ENCODE data around the gene KAZN. TPM values are rescaled to one million over a fixed set of nuclear protein-coding genes. Genes with fewer than 3 reads are reported as not detected.
A peak's percentile ranks its signal among the peaks of the same experiment; 100 is the strongest.
"Not testable (repeated sequence)": the region's sequence is repeated elsewhere in the genome, so short reads cannot be mapped to it uniquely, and the experiment has no call there.

The KAZN gene
- total RNA-seq, 1 donor from 2014 or later: 1.1 TPM

- Mint-ChIP-seq H3K27ac (no peak overlapping the region), H3K9me3 (no peaks in the 10 kb centered on the region), H3K4me1 (peaks cover 2% of the 10 kb centered on the region), H3K27me3 (no peaks in the 10 kb centered on the region), H3K36me3 (ENCODE audit: low read depth) (no peaks in the 10 kb centered on the region), H3K4me3 (no peak overlapping the region)
- no peak for DNase-seq
- intact Hi-C loops (cut with micrococcal nuclease): no loop called here
Measured at GRCh38 chr1:15034656-15035055, 436.2 kb downstream of the KAZN start.

- Mint-ChIP-seq H3K9me3 (no peaks in the 10 kb centered on the region), H3K36me3 (ENCODE audit: low read depth) (no peaks in the 10 kb centered on the region), H3K4me3 (no peak overlapping the region), H3K4me1 (peaks cover 2% of the 10 kb centered on the region), H3K27me3 (no peaks in the 10 kb centered on the region), H3K27ac (no peak overlapping the region)
- intact Hi-C loops (cut with micrococcal nuclease): no loop called here
- no peak for DNase-seq
Measured at GRCh38 chr1:15035236-15035635, 436.8 kb downstream of the KAZN start.

DNA sequence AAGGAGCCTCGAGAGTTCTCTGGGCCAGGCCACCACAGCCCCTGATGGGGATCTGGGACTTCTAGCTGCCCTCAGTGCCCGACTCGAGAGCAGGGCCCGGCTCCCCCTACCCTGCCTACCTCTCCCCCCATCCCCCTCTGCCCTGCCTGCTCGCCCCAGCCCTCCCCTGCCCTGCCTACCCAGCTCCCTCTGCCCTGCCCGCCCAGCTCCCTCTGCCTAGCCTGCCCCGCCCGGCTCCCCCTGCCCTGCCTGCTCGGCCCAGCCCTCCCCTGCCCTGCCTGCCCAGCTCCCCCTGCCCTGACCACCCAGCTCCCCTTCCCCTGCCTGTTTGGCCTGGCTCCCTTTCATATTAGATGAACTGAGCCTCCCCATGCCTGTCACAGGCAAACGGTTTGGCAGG lies 437.6 kb downstream of the KAZN start:
- H3K4me3 Mint-ChIP-seq: no peak overlapping the region
- intact Hi-C loops (cut with micrococcal nuclease): no loop called here
- DNase-seq: no peak
- peaks cover 2% of the 10 kb centered on the region for H3K4me1 Mint-ChIP-seq
- no peaks in the 10 kb centered on the region for H3K9me3 Mint-ChIP-seq
- H3K27ac Mint-ChIP-seq: no peak overlapping the region
- H3K27me3 Mint-ChIP-seq: no peaks in the 10 kb centered on the region
- no peaks in the 10 kb centered on the region for H3K36me3 Mint-ChIP-seq (ENCODE audit: low read depth)

GRCh38 chr1:15038232-15039016 lies 439.9 kb downstream of the KAZN start:
- intact Hi-C loops (cut with micrococcal nuclease): no loop called here
- peak; percentile 69 for DNase-seq
- H3K4me1 Mint-ChIP-seq: peaks cover 2% of the 10 kb centered on the region
- H3K4me3 Mint-ChIP-seq: no peak overlapping the region
- H3K27me3 Mint-ChIP-seq: no peaks in the 10 kb centered on the region
- H3K27ac Mint-ChIP-seq: no peak overlapping the region
- H3K36me3 Mint-ChIP-seq (ENCODE audit: low read depth): no peaks in the 10 kb centered on the region
- H3K9me3 Mint-ChIP-seq: no peaks in the 10 kb centered on the region

DNA sequence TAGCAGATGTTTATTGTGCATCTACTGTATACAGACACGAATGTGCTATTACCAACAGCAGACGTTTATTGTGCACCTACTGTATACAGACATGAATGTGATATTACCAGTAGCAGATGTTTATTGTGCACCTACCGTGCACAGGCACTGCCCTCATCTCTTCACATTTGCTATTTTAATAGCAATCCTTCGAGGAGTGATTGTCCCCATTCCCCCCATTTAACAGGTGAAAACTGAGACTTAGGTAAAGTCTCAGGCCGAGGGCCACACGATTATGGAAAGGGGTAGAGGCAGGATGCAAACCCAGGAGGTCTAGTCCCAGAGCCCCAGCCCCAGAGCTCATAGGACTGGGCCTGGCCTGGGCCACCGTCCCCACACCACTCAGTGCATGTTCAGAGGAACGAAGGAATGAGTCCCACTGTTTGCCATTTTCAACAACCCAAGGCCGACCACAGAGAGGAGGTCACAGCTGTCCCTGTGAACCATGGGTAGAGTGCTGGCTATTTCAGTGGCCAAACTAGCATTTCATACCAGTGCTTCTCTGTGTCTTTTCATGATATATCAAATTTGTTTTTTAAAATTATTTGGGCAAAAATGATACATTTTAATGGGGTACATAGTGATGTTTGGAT lies 440.6 kb downstream of the KAZN start:
- Mint-ChIP-seq H3K27ac (no peak overlapping the region), H3K36me3 (ENCODE audit: low read depth) (no peaks in the 10 kb centered on the region), H3K9me3 (no peaks in the 10 kb centered on the region), H3K4me1 (no peaks in the 10 kb centered on the region), H3K4me3 (no peak overlapping the region), H3K27me3 (no peaks in the 10 kb centered on the region)
- no peak for DNase-seq
- intact Hi-C loops (cut with micrococcal nuclease): no loop called here

DNA sequence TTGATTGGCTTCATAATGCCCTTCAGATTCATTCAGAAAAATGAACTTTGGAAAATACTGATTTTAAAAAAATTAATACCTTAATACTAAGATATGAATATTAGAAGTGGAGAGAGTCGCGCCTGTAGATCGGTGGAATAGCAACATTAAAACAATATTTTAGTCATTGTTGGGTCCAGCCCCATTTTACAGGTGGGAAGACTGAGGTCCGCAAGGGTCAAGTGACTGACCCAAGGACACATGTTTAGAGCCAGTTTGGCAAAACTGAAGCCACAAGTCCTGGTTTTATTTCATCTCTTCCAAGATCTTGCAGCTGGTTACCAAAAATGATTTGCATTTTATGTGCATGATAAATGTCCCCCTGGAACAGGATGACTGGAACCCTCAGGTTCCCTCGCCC lies 441.4 kb downstream of the KAZN start:
- Mint-ChIP-seq H3K9me3 (no peaks in the 10 kb centered on the region), H3K27me3 (no peaks in the 10 kb centered on the region), H3K4me1 (no peaks in the 10 kb centered on the region), H3K36me3 (ENCODE audit: low read depth) (no peaks in the 10 kb centered on the region), H3K27ac (no peak overlapping the region), H3K4me3 (no peak overlapping the region)
- intact Hi-C loops (cut with micrococcal nuclease): no loop called here
- no peak for DNase-seq

- DNase-seq; H3K27me3 Mint-ChIP-seq; H3K9me3 Mint-ChIP-seq; H3K27ac Mint-ChIP-seq; H3K36me3 Mint-ChIP-seq (ENCODE audit: low read depth); H3K4me3 Mint-ChIP-seq; H3K4me1 Mint-ChIP-seq; intact Hi-C loops (cut with micrococcal nuclease): not testable (repeated sequence)
Measured at GRCh38 chr1:15040685-15041084, 442.2 kb downstream of the KAZN start.

DNA sequence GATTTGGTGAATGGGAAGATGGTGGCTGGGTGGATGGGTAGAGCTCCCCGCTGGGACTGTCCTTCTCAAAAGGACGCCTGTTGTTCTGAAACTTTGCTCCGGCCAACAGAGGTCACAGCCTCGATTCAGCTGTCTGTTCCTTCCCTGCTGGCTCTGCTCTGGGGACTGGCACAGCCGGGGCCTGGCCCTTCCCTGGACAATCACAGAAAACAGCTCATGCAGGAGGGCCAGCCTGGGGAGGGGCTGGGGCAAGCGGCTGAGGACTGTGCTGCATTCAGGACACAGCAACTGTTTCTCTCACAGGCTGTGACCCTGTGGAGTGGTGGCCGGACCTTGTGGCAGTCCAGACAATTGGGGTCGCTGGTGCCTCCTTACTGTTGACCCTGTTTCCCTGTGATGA lies 444.4 kb downstream of the KAZN start:
- H3K27me3 Mint-ChIP-seq: no peaks in the 10 kb centered on the region
- H3K27ac Mint-ChIP-seq: no peak overlapping the region
- H3K4me3 Mint-ChIP-seq: no peak overlapping the region
- intact Hi-C loops (cut with micrococcal nuclease): no loop called here
- H3K4me1 Mint-ChIP-seq: no peaks in the 10 kb centered on the region
- H3K9me3 Mint-ChIP-seq: no peaks in the 10 kb centered on the region
- no peaks in the 10 kb centered on the region for H3K36me3 Mint-ChIP-seq (ENCODE audit: low read depth)
- no peak for DNase-seq

GRCh38 chr1:15043934-15044333 lies 445.4 kb downstream of the KAZN start:
- intact Hi-C loops (cut with micrococcal nuclease): no loop called here
- Mint-ChIP-seq H3K4me1 (no peaks in the 10 kb centered on the region), H3K27ac (no peak overlapping the region), H3K36me3 (ENCODE audit: low read depth) (no peaks in the 10 kb centered on the region), H3K4me3 (no peak overlapping the region), H3K27me3 (no peaks in the 10 kb centered on the region), H3K9me3 (no peaks in the 10 kb centered on the region)
- no peak for DNase-seq

- Mint-ChIP-seq H3K4me3 (no peak overlapping the region), H3K27me3 (no peaks in the 10 kb centered on the region), H3K4me1 (no peaks in the 10 kb centered on the region), H3K36me3 (ENCODE audit: low read depth) (no peaks in the 10 kb centered on the region), H3K27ac (no peak overlapping the region), H3K9me3 (no peaks in the 10 kb centered on the region)
- intact Hi-C loops (cut with micrococcal nuclease): no loop called here
- no peak for DNase-seq
Measured at GRCh38 chr1:15045123-15045522, 446.6 kb downstream of the KAZN start.

DNA sequence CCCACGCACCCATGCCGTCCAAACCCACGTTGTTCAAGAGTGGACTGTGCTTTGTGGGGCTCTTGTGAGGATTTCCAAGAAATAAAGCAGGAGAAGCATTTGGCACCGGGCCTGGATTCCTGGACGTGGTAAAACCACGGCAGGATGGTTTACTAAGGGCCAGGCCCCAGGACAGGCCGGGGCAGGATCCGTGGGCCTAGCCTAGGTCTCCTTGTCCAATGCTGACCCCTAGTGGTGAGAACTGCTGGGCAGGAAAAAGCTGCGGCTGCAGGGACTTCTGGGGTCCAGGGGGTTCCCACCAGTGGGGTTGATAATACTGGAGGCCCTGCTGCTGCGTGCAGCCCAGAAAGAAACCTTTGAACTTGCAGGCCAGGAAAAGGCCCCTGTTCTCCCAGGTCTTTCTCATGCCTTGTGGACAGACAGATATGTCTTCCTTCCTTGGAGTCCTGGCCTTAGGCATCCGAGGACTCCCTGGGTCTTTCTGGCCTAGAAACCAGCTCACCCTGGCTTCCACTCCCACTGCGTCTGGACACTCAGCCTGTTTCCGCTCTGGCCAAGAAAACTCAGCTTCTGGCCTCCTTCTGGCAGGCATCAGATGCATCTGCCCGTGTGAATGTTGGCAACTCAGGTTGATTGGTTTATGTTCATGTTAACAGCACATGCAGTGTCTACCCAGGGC lies 448.1 kb downstream of the KAZN start:
- no peaks in the 10 kb centered on the region for H3K9me3 Mint-ChIP-seq
- H3K4me3 Mint-ChIP-seq: no peak overlapping the region
- no peak overlapping the region for H3K27ac Mint-ChIP-seq
- no peaks in the 10 kb centered on the region for H3K36me3 Mint-ChIP-seq (ENCODE audit: low read depth)
- intact Hi-C loops (cut with micrococcal nuclease): no loop called here
- H3K27me3 Mint-ChIP-seq: no peaks in the 10 kb centered on the region
- peak; percentile 87 for DNase-seq
- H3K4me1 Mint-ChIP-seq: no peaks in the 10 kb centered on the region

GRCh38 chr1:15047237-15047636 lies 448.8 kb downstream of the KAZN start:
- H3K9me3 Mint-ChIP-seq: no peaks in the 10 kb centered on the region
- intact Hi-C loops (cut with micrococcal nuclease): no loop called here
- H3K36me3 Mint-ChIP-seq (ENCODE audit: low read depth): no peaks in the 10 kb centered on the region
- no peak for DNase-seq
- no peaks in the 10 kb centered on the region for H3K4me1 Mint-ChIP-seq
- H3K27me3 Mint-ChIP-seq: no peaks in the 10 kb centered on the region
- no peak overlapping the region for H3K4me3 Mint-ChIP-seq
- H3K27ac Mint-ChIP-seq: no peak overlapping the region

GRCh38 chr1:15048437-15048980 lies 450.0 kb downstream of the KAZN start:
- no peak overlapping the region for H3K4me3 Mint-ChIP-seq
- intact Hi-C loops (cut with micrococcal nuclease): no loop called here
- no peak overlapping the region for H3K27ac Mint-ChIP-seq
- H3K4me1 Mint-ChIP-seq: no peaks in the 10 kb centered on the region
- no peaks in the 10 kb centered on the region for H3K27me3 Mint-ChIP-seq
- no peak for DNase-seq
- no peaks in the 10 kb centered on the region for H3K36me3 Mint-ChIP-seq (ENCODE audit: low read depth)
- no peaks in the 10 kb centered on the region for H3K9me3 Mint-ChIP-seq

DNA sequence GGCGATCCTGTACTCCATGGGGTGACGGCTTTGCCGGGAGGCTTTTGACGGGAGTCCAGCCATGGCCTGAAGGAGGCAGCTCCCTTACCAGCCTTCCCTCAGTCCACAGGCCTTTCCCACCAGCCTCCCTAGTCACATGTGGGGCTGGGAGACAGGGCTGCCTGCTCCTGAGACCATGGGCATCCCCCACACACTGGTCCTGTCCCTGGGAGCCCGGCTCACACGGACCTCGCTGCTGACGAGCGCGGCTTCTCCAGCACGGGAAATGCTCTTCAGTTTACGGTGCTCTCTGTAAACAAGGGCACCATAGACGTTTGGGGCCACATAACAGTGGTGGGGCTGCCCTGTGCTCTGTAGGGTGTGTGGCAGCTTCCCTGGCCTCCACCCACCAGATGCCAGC lies 450.6 kb downstream of the KAZN start:
- no peaks in the 10 kb centered on the region for H3K9me3 Mint-ChIP-seq
- H3K27me3 Mint-ChIP-seq: no peaks in the 10 kb centered on the region
- H3K4me3 Mint-ChIP-seq: no peak overlapping the region
- no peak overlapping the region for H3K27ac Mint-ChIP-seq
- H3K36me3 Mint-ChIP-seq (ENCODE audit: low read depth): no peaks in the 10 kb centered on the region
- no peaks in the 10 kb centered on the region for H3K4me1 Mint-ChIP-seq
- intact Hi-C loops (cut with micrococcal nuclease): no loop called here
- no peak for DNase-seq

Measured in activated CD4-positive, alpha-beta T cell treated with anti-CD3 and anti-CD28 coated beads, Interleukin-2, amount 10 ng/mL, durations not matched to agents 24 days and 14 days (primary cell).